GM19463 (cell line): ENCODE measurements around the gene USB1.
"Not testable (repeated sequence)": the region's sequence is repeated elsewhere in the genome, so short reads cannot be mapped to it uniquely, and the experiment has no call there.

Experiments used
- ATAC-seq: cut with Tn5 transposase; IDR thresholded peaks from one replicate; pipeline ENCODE4 v1.9.1; 2021; ENCODE audit warnings: mild to moderate bottlenecking, moderate library complexity; ENCODE audit not compliant: unreplicated experiment

USB1 gene

DNA sequence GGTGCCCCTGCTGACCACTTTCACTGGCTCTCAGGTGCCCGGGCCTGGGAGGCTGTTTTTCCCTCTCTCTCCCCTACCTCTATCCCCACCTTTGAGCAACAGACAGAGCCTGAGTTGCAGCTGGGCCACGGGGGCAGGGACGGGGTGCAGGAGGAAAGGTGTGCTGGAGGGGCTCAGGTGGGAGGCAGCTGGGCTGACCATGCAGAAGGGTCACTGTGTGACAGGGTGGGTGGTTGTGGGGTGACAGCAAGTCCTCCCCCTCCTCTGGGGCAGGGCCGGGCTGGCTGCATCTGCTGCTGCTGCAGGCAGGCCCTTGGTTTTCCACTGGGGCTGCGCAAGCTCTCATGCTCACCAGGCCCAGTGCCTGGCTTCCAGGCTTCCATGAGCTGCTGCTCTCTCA lies 7.3 kb upstream of the USB1 start:
- no peak for ATAC-seq

GRCh38 chr16:57994361-57994760 lies 6.8 kb upstream of the USB1 start:
- no peak for ATAC-seq

- ATAC-seq: peak; percentile 56
Measured at GRCh38 chr16:57994778-57995177, 6.4 kb upstream of the USB1 start.

DNA sequence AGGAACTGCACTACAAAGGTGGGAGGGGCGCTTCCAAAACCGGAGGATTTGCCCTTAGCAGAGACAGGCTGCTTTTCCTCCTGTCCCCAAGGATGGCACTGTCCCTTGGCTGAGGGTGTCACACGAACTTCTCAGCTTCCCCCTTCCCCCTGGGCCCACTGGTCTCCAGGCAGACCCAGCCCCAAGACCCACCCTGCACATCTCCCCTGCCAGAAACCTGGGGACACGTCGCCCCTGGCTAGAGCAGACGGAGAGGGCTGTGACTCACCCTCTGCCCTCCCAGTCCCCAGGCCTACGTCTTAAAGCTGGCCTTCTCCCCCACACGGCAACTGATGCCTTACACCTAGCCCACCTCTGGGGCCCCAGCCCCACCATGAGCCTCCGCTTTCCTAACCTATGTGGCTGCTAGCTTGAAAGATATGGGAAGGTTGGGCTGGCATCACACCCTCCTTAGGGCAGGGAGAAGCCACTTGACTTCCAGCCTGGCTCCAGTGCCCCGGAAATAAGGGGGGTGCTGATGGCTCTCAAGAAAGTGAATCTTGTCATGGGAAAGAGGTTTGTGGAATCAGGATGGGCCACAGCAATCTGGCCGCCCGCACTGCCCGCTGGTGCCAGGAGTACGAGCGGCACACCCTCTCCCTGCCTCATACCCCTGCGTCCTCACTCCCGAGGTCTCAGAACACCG lies 5.3 kb upstream of the USB1 start:
- no peak for ATAC-seq

DNA sequence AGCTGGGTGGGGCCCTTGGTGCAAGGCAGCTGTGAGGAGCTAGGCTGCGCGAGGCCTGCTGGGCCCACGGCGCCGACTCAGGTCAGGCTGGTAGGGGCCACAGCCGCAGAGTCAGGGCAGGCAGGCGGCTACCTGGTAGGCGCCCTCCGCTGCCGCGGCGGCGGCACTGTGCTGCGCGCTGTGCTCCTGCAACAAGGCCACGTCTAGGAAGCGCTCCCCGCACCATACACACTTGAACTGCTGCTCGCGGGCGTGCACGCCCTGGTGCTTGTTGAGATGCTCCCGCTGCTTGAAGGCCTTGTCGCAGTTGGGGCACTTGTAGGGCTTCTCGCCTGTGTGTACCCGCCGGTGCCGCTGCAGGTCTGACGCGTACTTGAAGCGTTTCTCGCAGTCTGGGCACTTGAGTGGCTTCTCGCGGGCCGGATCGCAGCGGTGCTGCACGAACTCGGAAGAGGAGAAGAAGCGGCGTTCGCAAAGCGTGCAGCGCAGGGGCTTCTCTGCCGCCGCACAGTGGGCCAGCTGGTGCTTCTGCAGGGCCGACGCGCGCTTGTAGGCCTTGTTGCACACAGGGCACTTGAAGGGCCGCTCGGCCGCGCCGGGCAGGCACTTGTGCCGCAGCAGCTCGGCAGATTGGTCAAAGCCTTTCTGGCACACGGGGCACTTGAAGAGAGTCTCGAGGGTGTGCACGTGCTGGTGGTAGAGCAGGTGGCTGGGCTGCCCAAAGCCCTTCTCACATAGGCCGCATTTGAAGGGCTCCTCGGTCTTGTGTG lies 4.6 kb upstream of the USB1 start:
- no peak for ATAC-seq

DNA sequence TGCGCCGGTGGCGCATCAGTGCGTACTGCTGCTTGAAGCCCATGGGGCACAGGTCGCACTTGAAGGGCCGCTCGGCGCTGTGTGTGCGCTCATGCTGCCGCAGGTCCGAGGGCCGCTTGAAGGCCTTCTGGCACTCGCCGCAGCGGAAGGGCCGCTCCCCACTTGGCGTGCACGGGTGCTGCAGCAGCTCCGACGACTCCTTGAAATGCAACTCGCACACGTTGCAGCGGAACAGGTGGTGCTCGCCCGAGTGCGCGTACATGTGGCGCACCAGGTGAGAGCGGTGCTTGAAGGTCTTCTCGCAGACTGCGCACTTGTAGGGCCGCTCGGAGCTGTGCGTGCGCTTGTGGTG lies 4.1 kb upstream of the USB1 start:
- no peak for ATAC-seq

GRCh38 chr16:57997528-57998265 lies 3.5 kb upstream of the USB1 start:
- ATAC-seq: no peak

- ATAC-seq: no peak
Measured at GRCh38 chr16:57998486-57998885, 2.7 kb upstream of the USB1 start.

- ATAC-seq: no peak
Measured at GRCh38 chr16:57998992-57999365, 2.2 kb upstream of the USB1 start.

DNA sequence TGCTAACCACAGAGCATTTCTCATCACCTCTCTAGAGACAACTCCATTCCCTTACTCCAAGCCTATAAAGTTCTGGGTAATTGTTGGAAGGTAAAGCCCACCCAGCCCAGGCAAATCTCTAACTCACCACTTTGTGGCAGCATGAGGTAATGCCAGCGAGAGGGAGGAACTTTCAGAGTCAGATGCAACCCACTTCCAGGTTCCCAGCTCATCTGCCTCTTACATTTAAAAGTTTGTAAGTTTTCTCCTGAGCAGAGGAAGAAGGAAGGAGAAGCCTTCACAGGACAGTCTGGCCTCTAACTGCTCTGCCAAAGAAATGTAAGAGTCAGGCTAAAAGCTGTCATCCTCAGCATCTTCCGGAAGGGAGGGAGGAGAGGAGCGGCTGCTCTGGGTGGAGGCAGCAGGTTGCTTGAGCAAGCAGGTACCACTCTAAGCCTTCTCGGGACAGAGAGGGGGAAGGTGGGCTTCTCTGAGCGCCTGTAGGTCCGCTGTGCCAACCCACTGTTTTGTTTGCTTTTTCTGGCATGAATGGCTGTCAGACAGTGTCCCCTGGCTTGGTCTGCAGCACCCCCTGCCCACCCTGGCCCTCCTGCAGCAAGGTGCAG lies 1.7 kb upstream of the USB1 start:
- ATAC-seq: no peak

- peak; percentile 16 for ATAC-seq
Measured at GRCh38 chr16:57999971-58000705, 1.1 kb upstream of the USB1 start, which contains the start of gene ZNF319. ZNF319 (minus strand) TSS chr16:58000672; CDS start chr16:57998265, 2,407 bp downstream.

- ATAC-seq: no peak
Measured at GRCh38 chr16:58001781-58002415, 691 bp downstream of the USB1 start.

GRCh38 chr16:58002416-58002800 lies 1.2 kb downstream of the USB1 start:
- no peak for ATAC-seq

GRCh38 chr16:58002936-58003335 lies 1.7 kb downstream of the USB1 start:
- ATAC-seq: no peak

GRCh38 chr16:58004736-58005135 lies 3.5 kb downstream of the USB1 start:
- ATAC-seq: not testable (repeated sequence)

DNA sequence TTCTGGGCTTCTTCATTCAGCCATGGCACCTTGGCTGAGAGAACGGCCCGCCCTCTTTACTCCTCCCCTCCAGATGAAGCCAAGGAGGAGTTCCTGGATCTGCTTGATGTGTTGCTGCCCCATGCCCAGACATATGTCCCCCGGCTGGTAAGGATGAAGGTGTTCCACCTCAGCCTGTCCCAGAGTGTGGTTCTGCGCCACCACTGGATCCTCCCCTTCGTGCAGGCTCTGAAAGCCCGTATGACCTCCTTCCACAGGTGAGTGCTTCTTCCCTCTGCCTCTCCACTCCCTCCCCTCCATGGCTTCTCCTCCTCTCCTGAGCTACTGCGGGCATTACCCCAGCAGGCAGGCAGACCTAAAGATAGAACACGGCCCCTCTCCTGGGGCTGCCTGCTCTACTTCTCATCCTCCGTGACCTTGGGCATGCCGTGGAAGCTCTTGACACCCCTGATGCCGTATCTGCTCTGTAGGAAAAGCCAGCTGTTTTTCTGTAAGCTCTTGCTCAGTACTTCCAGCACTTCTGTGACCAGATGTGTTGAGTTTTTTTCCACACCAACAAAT lies 8.7 kb downstream of the USB1 start:
- ATAC-seq: no peak

GRCh38 chr16:58010886-58011285 lies 9.7 kb downstream of the USB1 start:
- ATAC-seq: no peak

DNA sequence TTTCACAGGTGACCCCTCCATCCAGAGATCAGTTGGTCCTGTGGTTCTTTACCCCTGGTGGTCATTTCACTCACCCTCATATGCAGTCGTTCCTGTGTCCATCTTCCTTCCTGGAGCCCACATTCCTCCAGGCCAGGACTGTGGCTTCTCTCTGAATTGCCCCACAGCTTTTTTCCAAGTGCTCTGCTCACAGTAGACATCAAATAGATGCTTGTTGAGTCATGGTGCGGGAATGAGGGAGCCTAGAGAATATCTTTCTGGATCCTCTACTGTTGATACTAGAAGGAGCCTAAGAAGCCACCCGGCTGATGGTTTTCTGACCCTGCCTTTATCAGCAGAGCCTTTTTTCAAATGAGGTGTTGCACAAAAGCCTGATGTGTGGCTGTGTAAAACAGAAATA lies 10.4 kb downstream of the USB1 start:
- no peak for ATAC-seq

DNA sequence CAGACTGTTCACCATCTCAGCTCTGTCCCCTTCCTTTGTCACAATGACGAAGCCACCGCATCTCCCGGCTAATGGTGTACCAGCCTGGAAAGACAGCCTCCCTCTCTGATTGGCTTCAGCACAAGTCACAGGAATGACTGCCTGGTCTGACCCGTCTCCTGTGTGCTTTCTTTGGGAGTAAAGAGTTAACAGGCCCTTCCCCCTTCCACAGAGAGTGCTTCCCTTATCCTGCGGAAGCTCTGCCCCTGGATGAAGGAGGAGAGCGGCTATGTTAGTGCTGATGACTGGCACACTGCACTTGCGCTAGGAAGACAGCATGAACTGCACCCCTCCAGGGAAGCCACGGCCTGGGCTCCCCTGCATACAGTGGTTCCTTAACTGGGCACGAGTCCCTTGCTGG lies 11.3 kb downstream of the USB1 start:
- no peak for ATAC-seq
